Measurements from ENCODE around the gene SH2B2.

DNA sequence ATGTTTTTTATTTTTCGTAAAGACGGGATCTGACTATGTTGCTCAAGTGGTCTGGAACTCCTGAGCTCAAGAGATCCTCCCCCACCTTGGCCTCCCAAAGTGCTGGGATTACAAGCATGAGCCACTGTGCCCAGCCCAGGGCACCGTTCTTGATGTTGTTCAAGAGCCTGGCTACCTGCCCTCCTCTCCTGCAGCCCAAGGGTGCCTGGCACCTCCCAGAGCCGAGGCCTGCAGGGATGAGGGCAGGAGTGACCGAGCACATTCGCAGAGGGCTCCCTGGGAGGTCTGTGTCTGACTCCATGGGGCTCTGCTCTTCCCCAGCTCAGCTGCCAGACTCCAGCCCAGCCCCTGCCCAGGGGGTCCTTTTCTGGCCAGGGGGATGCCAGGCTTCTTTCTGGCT is 15.4 kb downstream of the SH2B2 start:
- TF ChIP-seq EZH2 (IDR thresholded peaks at IDR 0.05; ENCODE audit: low read length, missing control alignments), result no peak
- TF ChIP-seq CTCF (conservative IDR thresholded peaks at IDR 0.05 in 1 of 2, IDR thresholded peaks at IDR 0.05 in 1 of 2; ENCODE audit: low read depth in 1 of 2, low read length in 2 of 2), result no peak

Measured in fibroblast of lung (primary cell).